A673 (cell line): ENCODE data around the gene SF3B4.

Experiments
- CTCF ChIP-seq: fragments of 300-800, 200-600 bp; sonication (generic); conservative IDR thresholded peaks from 2 replicates; pipeline ENCODE4 v1.5.1; 2017; ENCODE audit warnings: low read depth, mild to moderate bottlenecking, antibody characterized with exemption, low read length, moderate library complexity, mixed read lengths
- EZH2 ChIP-seq: fragments of 200-600 bp; sonication (generic); IDR thresholded peaks from 2 replicates; pipeline ENCODE4 v1.6.1; 2017; ENCODE audit warnings: borderline replicate concordance, low read depth, mild to moderate bottlenecking, mixed read lengths, antibody characterized with exemption, low read length; ENCODE audit not compliant: poor library complexity, severe bottlenecking

GRCh38 chr1:149879556-149879955, 48.0 kb downstream of the SF3B4 start:
- TF ChIP-seq CTCF (no peak), EZH2 (no peak)
